Psoas muscle (tissue), 8 donors: ENCODE results near the gene LRRC18. TPM values are rescaled to one million over a fixed set of nuclear protein-coding genes. Genes with fewer than 3 reads are reported as not detected.

Experiments used
- ATAC-seq, 4 donors: fragments of 200-7000 bp; cut with Tn5 transposase; one replicate each; pipeline ENCODE4 v1.9.1; 2020; ENCODE audit warnings: moderate library complexity in 3 of 4, mild to moderate bottlenecking in 2 of 4
- DNase-seq, 2 donors: peaks; one replicate each; pipeline ENCODE4 v3.0.0-alpha.2; 2020
- H3K27ac ChIP-seq: fragments of 200-600 bp; one replicate; pipeline ENCODE4 v1.8.0; 2022
- H3K27me3 ChIP-seq, 3 donors: fragments of 200-600 bp in 1 of 3; one replicate each; pipeline versions ENCODE4 v1.6.1 to v1.8.0; 2013 to 2022; ENCODE audit warnings: low read length in 2 of 3, mild to moderate bottlenecking in 2 of 3, moderate library complexity in 1 of 3; ENCODE audit not compliant: insufficient read depth in 3 of 3
- H3K36me3 ChIP-seq, 2 donors: fragments of 200-600 bp in 1 of 2; one replicate each; pipeline versions ENCODE4 v1.6.1 to v1.8.0; 2013 to 2022; ENCODE audit warnings: low read depth in 1 of 2, mild to moderate bottlenecking in 1 of 2, moderate library complexity in 1 of 2; ENCODE audit not compliant: insufficient read depth in 1 of 2
- H3K4me1 ChIP-seq: fragments of 200-600 bp; one replicate; pipeline ENCODE4 v1.8.0; 2022
- H3K4me3 ChIP-seq: fragments of 200-600 bp; one replicate; pipeline ENCODE4 v1.8.0; 2022; ENCODE audit warnings: mild to moderate bottlenecking
- H3K9me3 ChIP-seq: fragments of 200-600 bp; one replicate; pipeline ENCODE4 v1.8.0; 2022
- WGBS, 3 donors: extraction: QIAGEN DNeasy Blood & Tissue Kit; methylation state at CpG; one replicate each; pipeline versions ENCODE4 v1.1.6 to v1.1.7; 2013; 5-methylcytosine and 5-hydroxymethylcytosine counted together
- intact Hi-C, 2 donors: fragments of 100-400 bp; cut with DNase I; formaldehyde crosslinking; loops; one replicate each; pipeline versions ENCODE4 v1.11.0 to v1.14.2; 2022
- polyA plus RNA-seq, 3 donors: library from polyadenylated mRNA; stranded (reverse); fragments of 200-250 nt; gene quantifications; one replicate each; pipeline ENCODE4 v1.2.3, GENCODE V29; 2013
- total RNA-seq, 4 donors: library from RNA; stranded (reverse); fragmentation: NEBNext Ultra II Directional in 2 of 4; extraction: Animal tissue kit (Norgen Biotek cat#: 25700) in 2 of 4; gene quantifications; one replicate each; pipeline versions ENCODE4 v1.2.1 to v1.2.4, GENCODE V29; 2021 to 2023
- TF ChIP-seq, protein P1 (sequence below): fragments of 200-600 bp; IDR thresholded peaks from one replicate; pipeline ENCODE4 v1.8.0; 2022; ENCODE audit warnings: antibody characterized with exemption
- donor health status: healthy with polysubstance abuse.
- donor health status: DM: no; HTN: no; CAD: no; lungs with moderate emphysema.
- donor health status: Bipolar disorder and iron deficiency.
- donor health status: healthy.
- donor health status: DM: yes; HTN: yes; CAD: no.
- donor health status: DM: no; HTN: no; CAD: no.
- donor health status: DM: no; HTN: no; CAD: no.
- donor health status: DM: yes; HTN: yes; CAD: no.

Gene LRRC18
- total and polyA plus RNA-seq, 7 donors, result not detected

DNA sequence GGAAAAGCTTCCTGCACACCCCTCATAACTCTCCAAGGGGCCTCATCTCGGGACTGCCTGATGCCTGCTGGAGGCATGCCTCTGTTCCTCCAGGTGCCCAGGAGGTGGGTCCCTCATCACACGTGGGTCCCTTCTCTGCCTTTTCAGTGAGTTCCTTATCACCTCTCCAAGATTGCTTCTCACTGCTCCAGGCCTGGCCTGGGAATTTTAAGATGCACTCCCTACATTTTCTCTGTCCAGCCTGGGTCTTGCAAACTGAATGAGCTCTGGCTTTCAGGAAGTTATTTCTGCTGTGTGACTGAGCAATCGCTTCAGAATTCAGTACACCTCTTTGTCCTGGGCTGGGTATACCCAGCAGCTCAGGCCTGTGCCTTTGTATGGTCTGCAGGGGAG, 43.8 kb downstream of the LRRC18 start:
- TF ChIP-seq, protein P1, sequence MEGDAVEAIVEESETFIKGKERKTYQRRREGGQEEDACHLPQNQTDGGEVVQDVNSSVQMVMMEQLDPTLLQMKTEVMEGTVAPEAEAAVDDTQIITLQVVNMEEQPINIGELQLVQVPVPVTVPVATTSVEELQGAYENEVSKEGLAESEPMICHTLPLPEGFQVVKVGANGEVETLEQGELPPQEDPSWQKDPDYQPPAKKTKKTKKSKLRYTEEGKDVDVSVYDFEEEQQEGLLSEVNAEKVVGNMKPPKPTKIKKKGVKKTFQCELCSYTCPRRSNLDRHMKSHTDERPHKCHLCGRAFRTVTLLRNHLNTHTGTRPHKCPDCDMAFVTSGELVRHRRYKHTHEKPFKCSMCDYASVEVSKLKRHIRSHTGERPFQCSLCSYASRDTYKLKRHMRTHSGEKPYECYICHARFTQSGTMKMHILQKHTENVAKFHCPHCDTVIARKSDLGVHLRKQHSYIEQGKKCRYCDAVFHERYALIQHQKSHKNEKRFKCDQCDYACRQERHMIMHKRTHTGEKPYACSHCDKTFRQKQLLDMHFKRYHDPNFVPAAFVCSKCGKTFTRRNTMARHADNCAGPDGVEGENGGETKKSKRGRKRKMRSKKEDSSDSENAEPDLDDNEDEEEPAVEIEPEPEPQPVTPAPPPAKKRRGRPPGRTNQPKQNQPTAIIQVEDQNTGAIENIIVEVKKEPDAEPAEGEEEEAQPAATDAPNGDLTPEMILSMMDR, result no peak
- H3K27me3 ChIP-seq, result peaks cover 0 to 2% (median 0%) of the 10 kb centered on the region in 3 donors
- no peak for DNase-seq
- H3K9me3 ChIP-seq, result no peaks in the 10 kb centered on the region
- H3K4me1 ChIP-seq, result no peaks in the 10 kb centered on the region
- no peak overlapping the region for H3K27ac ChIP-seq
- WGBS, 3 donors, result 50 to 57% (median 55%) methylated on average over 3 of the region's 3 CpGs
- intact Hi-C loops, result no loop called here
- H3K4me3 ChIP-seq, result no peak overlapping the region
- ATAC-seq, result no peak
- no peaks in the 10 kb centered on the region for H3K36me3 ChIP-seq

DNA sequence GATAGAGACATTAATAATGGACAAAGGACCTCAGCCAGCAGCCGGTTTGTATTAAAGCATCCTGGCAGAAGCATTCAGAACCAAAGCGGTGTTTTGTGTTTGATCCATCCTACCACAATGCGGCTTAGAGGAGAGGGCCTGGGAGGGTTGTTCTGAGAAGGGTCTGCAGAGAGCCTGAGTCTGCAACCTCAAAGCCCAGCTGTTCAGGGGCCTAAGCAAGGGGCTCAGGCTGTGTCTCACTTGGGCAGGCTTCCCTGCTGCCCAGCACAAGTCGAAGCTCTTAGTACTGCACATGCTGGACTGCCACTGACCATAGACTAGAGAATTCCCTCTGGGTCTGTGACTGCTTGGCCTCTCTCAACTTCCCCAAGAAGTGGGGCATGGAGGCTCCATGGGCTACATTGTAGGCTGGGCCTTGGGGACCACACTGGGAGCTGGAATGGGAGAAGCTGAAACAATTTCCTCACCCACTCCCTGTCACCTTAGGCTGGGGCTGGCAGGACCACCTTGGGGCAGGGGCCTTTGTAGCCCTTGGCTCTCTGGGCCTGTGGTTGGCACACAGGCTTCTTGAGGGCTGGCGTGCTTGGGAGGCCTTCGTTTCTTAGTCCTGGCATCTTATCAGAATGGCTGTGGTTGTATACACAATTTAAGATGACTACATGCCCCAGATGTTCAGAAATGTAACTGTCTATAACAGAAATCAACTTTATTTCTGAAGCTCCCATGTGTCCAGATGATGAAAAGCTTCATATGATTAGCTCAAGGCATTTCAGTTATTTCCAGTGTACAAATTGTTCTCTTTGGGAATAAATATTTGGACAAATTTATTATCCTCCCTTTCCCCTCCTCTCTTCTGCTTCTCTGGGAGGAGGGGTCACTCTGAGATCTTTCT, 44.5 kb downstream of the LRRC18 start:
- intact Hi-C loops, result no loop called here
- no peak overlapping the region for H3K27ac ChIP-seq
- TF ChIP-seq, protein P1, result no peak
- no peak for ATAC-seq
- no peak overlapping the region for H3K4me3 ChIP-seq
- H3K4me1 ChIP-seq, result no peaks in the 10 kb centered on the region
- no peaks in the 10 kb centered on the region for H3K9me3 ChIP-seq
- 48 to 74% (median 60%) methylated on average over 6 of the region's 6 CpGs for WGBS, 3 donors
- peaks cover 0 to 2% (median 0%) of the 10 kb centered on the region in 3 donors for H3K27me3 ChIP-seq
- no peaks in the 10 kb centered on the region for H3K36me3 ChIP-seq
- DNase-seq, result no peak

DNA sequence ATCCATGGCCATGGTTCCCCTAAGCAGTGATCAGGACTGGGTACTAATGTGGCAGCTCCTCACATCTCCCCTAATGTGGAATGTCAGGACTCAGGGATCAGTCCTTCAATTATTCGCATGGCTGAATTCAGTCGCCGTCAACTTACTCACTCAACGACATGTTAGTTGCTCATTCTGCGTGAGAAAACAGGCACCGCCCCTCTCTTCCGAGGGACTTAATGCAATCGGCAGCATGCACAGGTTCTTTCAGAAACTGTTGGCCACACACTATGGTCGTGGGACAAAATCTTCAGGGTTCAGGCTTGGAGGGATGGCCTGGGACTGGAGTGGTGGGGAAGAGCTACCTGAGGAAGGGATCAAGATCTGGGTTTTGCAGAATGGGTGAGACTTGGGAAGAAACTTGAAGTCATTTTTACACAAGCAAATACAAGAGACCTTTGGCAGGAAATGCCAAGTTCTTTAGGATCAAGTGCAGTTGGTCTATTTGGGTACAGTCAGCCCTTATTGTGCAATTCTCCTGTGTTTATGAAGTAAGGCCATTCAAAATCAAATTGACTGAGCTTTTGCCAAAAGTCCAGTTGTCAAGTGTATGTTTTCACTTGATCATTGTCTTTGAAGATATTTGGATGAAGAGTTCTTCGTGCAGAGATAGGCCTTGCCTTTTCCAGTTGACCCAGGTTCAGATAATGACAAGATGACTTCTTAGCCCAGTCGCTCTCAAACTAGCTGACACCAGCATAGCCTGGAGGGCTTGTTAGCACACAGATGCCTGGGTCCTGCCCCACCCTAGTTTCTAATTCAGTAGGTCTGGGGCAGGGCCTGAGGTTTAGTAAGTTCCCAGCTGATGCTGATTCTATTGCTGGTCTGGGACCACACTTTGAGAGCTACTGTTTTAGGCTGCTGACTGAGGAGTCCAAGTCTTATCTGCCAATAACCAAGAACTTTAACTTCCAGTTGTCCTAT, 48.5 kb downstream of the LRRC18 start:
- WGBS, 3 donors, result 80 to 88% (median 84%) methylated on average over 11 of the region's 11 CpGs
- Histone ChIP-seq H3K4me1 (no peaks in the 10 kb centered on the region), H3K36me3 (no peaks in the 10 kb centered on the region), H3K27ac (no peak overlapping the region), H3K4me3 (no peak overlapping the region), H3K27me3 (no peaks in the 10 kb centered on the region), H3K9me3 (no peaks in the 10 kb centered on the region)
- TF ChIP-seq, protein P1, result no peak
- ATAC-seq (no peak), DNase-seq (no peak)
- intact Hi-C loops, result no loop called here

DNA sequence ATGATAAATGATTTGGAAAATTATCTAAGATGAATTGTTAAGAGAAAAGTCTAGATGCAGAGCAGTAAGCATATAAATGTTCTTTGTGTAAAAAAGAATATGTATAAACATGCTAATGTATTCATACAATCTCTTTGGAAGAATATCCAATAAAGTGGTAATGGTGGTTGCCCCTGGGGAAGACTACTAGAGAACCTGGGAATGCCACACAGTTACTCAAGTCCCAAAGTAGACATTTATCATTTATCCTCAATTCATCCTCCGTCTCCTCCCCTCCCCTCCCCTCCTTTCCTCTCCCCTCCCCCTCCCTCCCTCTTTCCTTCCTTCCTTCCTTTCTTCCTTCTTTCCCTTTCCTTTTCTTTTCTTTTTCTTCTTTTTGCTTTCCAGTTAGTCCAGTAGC, 51.7 kb downstream of the LRRC18 start:
- no peak for ATAC-seq

More for the DNA sequence above, 51.7 kb downstream of the LRRC18 start:
- H3K27me3 ChIP-seq, result no peaks in the 10 kb centered on the region
- H3K4me3 ChIP-seq, result no peak overlapping the region
- no peaks in the 10 kb centered on the region for H3K9me3 ChIP-seq
- DNase-seq, result no peak
- WGBS, 3 donors, result 71 to 82% (median 79%) methylated on average over 1 of the region's 1 CpG
- TF ChIP-seq, protein P1, result no peak
- intact Hi-C loops, result no loop called here
- no peak overlapping the region for H3K27ac ChIP-seq
- H3K36me3 ChIP-seq, result no peaks in the 10 kb centered on the region
- H3K4me1 ChIP-seq, result no peaks in the 10 kb centered on the region
